ENCODE measurements around the gene MLEC. TPM values are rescaled to one million over a fixed set of nuclear protein-coding genes. Genes with fewer than 3 reads are reported as not detected.
A peak's percentile ranks its signal among the peaks of the same experiment; 100 is the strongest.

MLEC gene
- total RNA-seq, result 10 to 100 TPM; 64.5 to 76.1 TPM

GRCh38 chr12:120686690-120687577 is at the start of gene MLEC:
TSS of gene MLEC (plus strand) at chr12:120687149. CDS start at chr12:120687297, 148 bp downstream.
- no peaks in the 10 kb centered on the region for H3K27me3 Mint-ChIP-seq
- H3K4me3 Mint-ChIP-seq, result peak within 1 kb of the TSS; percentile 93
- DNase-seq (peak; percentile 99), ATAC-seq (ENCODE audit: low read depth) (peak; percentile 87)
- POLR2A ChIA-PET, result interaction anchor here (0.6 to 1.9 kb wide), 8 partner anchors 11 to 394 kb away, joined by 3 to 7 read pairs (median 4); partner anchors contain the start of genes COX6A1, POP5 and RNU4-1
- H3K36me3 Mint-ChIP-seq, result peaks cover 2% of the 10 kb centered on the region
- peak within 1 kb of the TSS; percentile 91 for H3K27ac Mint-ChIP-seq
- H3K9me3 Mint-ChIP-seq, result no peaks in the 10 kb centered on the region
- peaks cover 34% of the 10 kb centered on the region for H3K4me1 Mint-ChIP-seq

GRCh38 chr12:120639771-120640721 is 46.9 kb upstream of the MLEC start, which contains the start of gene CABP1:
TSS of gene CABP1 (plus strand) at chr12:120640626. CDS start at chr12:120640686, 60 bp downstream.
- peak; percentile 78 for ATAC-seq (ENCODE audit: low read depth)
- peak; percentile 77 for DNase-seq
- Mint-ChIP-seq H3K4me3 (peak within 1 kb of the TSS; percentile 77), H3K27me3 (peaks cover 46% of the 10 kb centered on the region), H3K4me1 (peaks cover 5% of the 10 kb centered on the region), H3K36me3 (no peaks in the 10 kb centered on the region), H3K27ac (no peak within 1 kb of the TSS), H3K9me3 (no peaks in the 10 kb centered on the region)
- POLR2A ChIA-PET, result no interaction called here

- H3K9me3 Mint-ChIP-seq, result no peaks in the 10 kb centered on the region
- H3K27ac Mint-ChIP-seq, result no peak overlapping the region
- peak; percentile 77 for ATAC-seq (ENCODE audit: low read depth)
- peak overlapping the region; percentile 77 for H3K4me3 Mint-ChIP-seq
- POLR2A ChIA-PET, result no interaction called here
- no peaks in the 10 kb centered on the region for H3K36me3 Mint-ChIP-seq
- DNase-seq, result peak; percentile 79
- peaks cover 5% of the 10 kb centered on the region for H3K4me1 Mint-ChIP-seq
- H3K27me3 Mint-ChIP-seq, result peaks cover 57% of the 10 kb centered on the region
Measured at GRCh38 chr12:120640861-120641833, 45.8 kb upstream of the MLEC start.

- Mint-ChIP-seq H3K36me3 (no peaks in the 10 kb centered on the region), H3K9me3 (no peaks in the 10 kb centered on the region), H3K27ac (no peak overlapping the region), H3K4me1 (peaks cover 7% of the 10 kb centered on the region), H3K27me3 (peaks cover 65% of the 10 kb centered on the region), H3K4me3 (no peak overlapping the region)
- no peak for DNase-seq
- POLR2A ChIA-PET, result interaction anchor here (0.6 kb wide), 1 partner anchor 205 kb away, joined by 3 read pairs; no protein-coding TSS in a partner anchor
- ATAC-seq (ENCODE audit: low read depth), result no peak
Measured at GRCh38 chr12:120642121-120642520, 44.8 kb upstream of the MLEC start.

- DNase-seq (no peak), ATAC-seq (ENCODE audit: low read depth) (no peak)
- POLR2A ChIA-PET, result interaction anchor here (0.6 kb wide), 1 partner anchor 206 kb away, joined by 3 read pairs; no protein-coding TSS in a partner anchor
- H3K4me3 Mint-ChIP-seq, result no peak overlapping the region
- H3K9me3 Mint-ChIP-seq, result no peaks in the 10 kb centered on the region
- peaks cover 67% of the 10 kb centered on the region for H3K27me3 Mint-ChIP-seq
- peaks cover 8% of the 10 kb centered on the region for H3K4me1 Mint-ChIP-seq
- no peak overlapping the region for H3K27ac Mint-ChIP-seq
- no peaks in the 10 kb centered on the region for H3K36me3 Mint-ChIP-seq
Measured at GRCh38 chr12:120642826-120643225, 44.1 kb upstream of the MLEC start.

- POLR2A ChIA-PET, result no interaction called here
- DNase-seq (no peak), ATAC-seq (ENCODE audit: low read depth) (no peak)
- no peak overlapping the region for H3K4me3 Mint-ChIP-seq
- H3K36me3 Mint-ChIP-seq, result no peaks in the 10 kb centered on the region
- H3K27me3 Mint-ChIP-seq, result peaks cover 74% of the 10 kb centered on the region
- peaks cover 8% of the 10 kb centered on the region for H3K4me1 Mint-ChIP-seq
- no peak overlapping the region for H3K27ac Mint-ChIP-seq
- H3K9me3 Mint-ChIP-seq, result no peaks in the 10 kb centered on the region
Measured at GRCh38 chr12:120643574-120643973, 43.4 kb upstream of the MLEC start.

- ATAC-seq (ENCODE audit: low read depth) (no peak), DNase-seq (no peak)
- Mint-ChIP-seq H3K36me3 (no peaks in the 10 kb centered on the region), H3K9me3 (no peaks in the 10 kb centered on the region), H3K27ac (no peak overlapping the region), H3K4me1 (peaks cover 20% of the 10 kb centered on the region), H3K27me3 (peaks cover 84% of the 10 kb centered on the region), H3K4me3 (no peak overlapping the region)
- POLR2A ChIA-PET, result interaction anchor here (1.8 kb wide), 1 partner anchor 41 kb away, joined by 4 read pairs; the partner anchor contains the start of gene MLEC
Measured at GRCh38 chr12:120646044-120646443, 40.9 kb upstream of the MLEC start.

- ATAC-seq (ENCODE audit: low read depth) (no peak), DNase-seq (no peak)
- no peak overlapping the region for H3K27ac Mint-ChIP-seq
- POLR2A ChIA-PET, result interaction anchor here (1.8 kb wide), 1 partner anchor 39 kb away, joined by 4 read pairs; the partner anchor contains the start of gene MLEC
- H3K4me3 Mint-ChIP-seq, result no peak overlapping the region
- peaks cover 15% of the 10 kb centered on the region for H3K4me1 Mint-ChIP-seq
- H3K27me3 Mint-ChIP-seq, result peaks cover 83% of the 10 kb centered on the region
- H3K36me3 Mint-ChIP-seq, result no peaks in the 10 kb centered on the region
- H3K9me3 Mint-ChIP-seq, result no peaks in the 10 kb centered on the region
Measured at GRCh38 chr12:120647375-120647755, 39.6 kb upstream of the MLEC start.

- Mint-ChIP-seq H3K36me3 (no peaks in the 10 kb centered on the region), H3K4me3 (peak overlapping the region; percentile 79), H3K27ac (peak overlapping the region; percentile 64), H3K27me3 (peaks cover 69% of the 10 kb centered on the region), H3K9me3 (no peaks in the 10 kb centered on the region), H3K4me1 (peaks cover 15% of the 10 kb centered on the region)
- POLR2A ChIA-PET, result interaction anchor here (0.6 to 2.0 kb wide), 6 partner anchors 30 to 416 kb away, joined by 3 to 10 read pairs (median 4); partner anchors contain the start of genes MLEC and POP5
- peak; percentile 9 for ATAC-seq (ENCODE audit: low read depth)
- DNase-seq, result no peak
Measured at GRCh38 chr12:120649442-120650232, 37.3 kb upstream of the MLEC start.

GRCh38 chr12:120650233-120650690 is 36.7 kb upstream of the MLEC start:
- DNase-seq (no peak), ATAC-seq (ENCODE audit: low read depth) (no peak)
- Mint-ChIP-seq H3K4me3 (peak overlapping the region; percentile 2), H3K4me1 (peaks cover 15% of the 10 kb centered on the region), H3K9me3 (no peaks in the 10 kb centered on the region), H3K27me3 (peaks cover 63% of the 10 kb centered on the region), H3K36me3 (no peaks in the 10 kb centered on the region), H3K27ac (no peak overlapping the region)
- POLR2A ChIA-PET, result interaction anchor here (1.4 to 2.0 kb wide), 2 partner anchors 48 to 69 kb away, joined by 4 to 10 read pairs; partner anchors contain the start of gene POP5

- no peak overlapping the region for H3K27ac Mint-ChIP-seq
- ATAC-seq (ENCODE audit: low read depth) (no peak), DNase-seq (no peak)
- peaks cover 15% of the 10 kb centered on the region for H3K4me1 Mint-ChIP-seq
- no peaks in the 10 kb centered on the region for H3K36me3 Mint-ChIP-seq
- POLR2A ChIA-PET, result no interaction called here
- H3K4me3 Mint-ChIP-seq, result no peak overlapping the region
- H3K27me3 Mint-ChIP-seq, result peaks cover 50% of the 10 kb centered on the region
- no peaks in the 10 kb centered on the region for H3K9me3 Mint-ChIP-seq
Measured at GRCh38 chr12:120651821-120652220, 35.1 kb upstream of the MLEC start.

Measured in activated naive CD8-positive, alpha-beta T cell treated with anti-CD3 and anti-CD28 coated beads, Interleukin-2, amount 10 ng/mL, durations not matched to agents 7 days and 5 days (primary cell).